Measurements from ENCODE around the gene PPP1R15A.

- TF ChIP-seq YY1 (IDR thresholded peaks at IDR 0.05) (no peak), TAF1 (conservative IDR thresholded peaks at IDR 0.05) (no peak), CTCF (IDR thresholded peaks at IDR 0.05; ENCODE audit: low read depth, low read length, missing input control) (peak; percentile 91), FOXA2 (IDR thresholded peaks at IDR 0.05) (no peak), GABPA (IDR thresholded peaks at IDR 0.05 in 1 of 2, conservative IDR thresholded peaks at IDR 0.05 in 1 of 2) (no peak), RAD21 (IDR thresholded peaks at IDR 0.05) (peak; percentile 96 to 97), MAX (IDR thresholded peaks at IDR 0.05) (no peak), REST (IDR thresholded peaks at IDR 0.05) (no peak), HNF4A (conservative IDR thresholded peaks at IDR 0.05) (peak; percentile 60 to 63), JUND (IDR thresholded peaks at IDR 0.05) (no peak), SP1 (IDR thresholded peaks at IDR 0.05) (peak; percentile 30), ZBTB33 (IDR thresholded peaks at IDR 0.05) (no peak)
Measured at GRCh38 chr19:48835734-48836088, 36.5 kb upstream of the PPP1R15A start.

Measured in liver (tissue), 3 donors.